AG08396 (cell line): ENCODE data around the gene SRPK2.

Source experiments
- DNase-seq: peaks from one replicate; pipeline ENCODE4 v3.0.0; 2012; ENCODE audit warnings: low spot score, mixed read lengths

SRPK2 gene

DNA sequence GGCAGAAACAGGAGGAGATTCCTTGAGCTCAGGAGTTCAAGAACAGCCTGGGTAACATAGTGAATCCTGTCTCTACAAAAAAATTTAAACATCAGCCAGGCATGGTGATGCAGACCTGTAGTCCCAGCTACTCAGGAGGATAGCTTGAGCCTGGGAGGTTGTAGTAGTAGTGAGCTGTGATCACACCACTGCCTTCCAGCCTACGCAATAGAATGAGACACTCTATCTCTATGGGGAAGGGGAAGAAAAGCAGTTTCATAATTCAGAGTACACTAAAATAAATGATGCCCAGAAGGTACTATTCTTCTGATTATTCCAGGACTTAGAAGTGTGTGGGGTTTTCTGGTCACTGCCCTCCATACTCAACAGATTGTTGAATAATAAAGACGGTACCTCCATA lies 197.4 kb downstream of the SRPK2 start:
- DNase-seq, result no peak

- peak; percentile 8 for DNase-seq
These were observed 198.7 kb downstream of the SRPK2 start for GRCh38 chr7:105189859-105190492.

DNA sequence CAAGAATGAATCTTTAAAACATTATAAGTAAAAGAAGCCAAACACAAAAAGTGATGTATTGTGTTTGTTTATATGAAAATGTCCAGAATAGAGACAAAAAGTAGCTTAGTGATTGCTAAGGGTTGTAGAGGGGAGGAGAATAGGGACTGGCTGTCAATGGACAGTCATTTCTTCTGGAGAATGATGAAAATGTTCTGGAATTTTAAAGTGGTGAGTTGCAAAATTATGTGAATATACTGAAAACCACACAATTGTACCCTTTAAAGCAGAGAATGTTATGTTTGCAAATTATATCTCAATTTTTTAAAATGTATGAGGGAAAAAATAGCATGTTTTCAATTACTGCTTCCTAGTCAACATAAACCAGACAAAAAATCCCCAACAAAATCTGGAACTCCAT lies 200.5 kb downstream of the SRPK2 start:
- DNase-seq, result peak; percentile 13

- no peak for DNase-seq
These were observed 201.2 kb downstream of the SRPK2 start for GRCh38 chr7:105187302-105188169.

- DNase-seq, result no peak
These were observed 203.3 kb downstream of the SRPK2 start for GRCh38 chr7:105185290-105186010.

- no peak for DNase-seq
These were observed 208.7 kb downstream of the SRPK2 start for GRCh38 chr7:105180002-105180401.

DNA sequence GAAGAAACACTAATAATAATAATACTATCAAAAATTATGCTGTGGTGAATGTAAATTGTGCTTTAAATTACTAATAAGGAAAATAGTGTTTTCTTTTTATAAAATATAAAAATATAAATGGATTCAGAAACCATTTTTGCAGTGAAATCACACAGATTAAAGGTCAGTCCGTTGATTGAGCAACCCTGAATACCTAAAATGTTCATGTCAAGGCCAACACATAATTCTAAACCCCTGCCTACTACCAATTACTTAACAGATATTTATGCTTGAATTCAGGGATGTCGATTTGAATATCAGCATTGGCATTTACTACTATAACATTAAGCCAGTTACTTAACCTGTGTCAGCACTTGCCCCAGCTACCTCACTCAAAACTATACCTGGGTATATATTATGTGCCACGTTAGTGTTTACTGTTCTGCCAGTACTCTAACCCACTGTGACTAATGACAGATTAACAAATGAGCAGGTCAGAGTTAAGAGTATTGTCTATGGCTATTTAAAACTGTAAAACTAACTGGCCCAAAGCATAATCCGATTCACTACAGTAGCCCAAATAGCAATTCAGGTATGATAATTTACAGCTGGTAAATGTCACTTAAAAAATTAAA lies 209.7 kb downstream of the SRPK2 start:
- no peak for DNase-seq

- DNase-seq, result no peak
These were observed 210.5 kb downstream of the SRPK2 start for GRCh38 chr7:105178177-105178576.

- DNase-seq, result no peak
These were observed 211.7 kb downstream of the SRPK2 start for GRCh38 chr7:105177026-105177425.

DNA sequence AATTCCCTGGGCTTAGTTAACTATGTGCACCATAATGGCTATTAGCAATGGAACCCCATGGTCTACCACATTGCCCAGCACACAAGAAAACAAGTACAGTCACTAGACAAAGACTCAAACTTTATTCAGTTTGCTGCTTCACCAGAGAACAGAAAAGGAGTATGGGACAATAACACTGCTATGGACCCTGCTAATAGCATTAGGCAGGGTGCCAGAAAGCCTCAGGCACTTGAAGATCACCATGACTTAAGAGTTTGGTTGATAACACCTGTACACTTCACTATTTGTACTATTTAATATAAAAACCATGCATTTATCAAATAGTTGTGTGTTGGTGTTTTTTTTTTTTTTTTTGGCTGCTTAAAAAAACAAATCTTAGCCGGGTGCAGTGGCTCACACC lies 215.1 kb downstream of the SRPK2 start:
- DNase-seq, result no peak

GRCh38 chr7:105164751-105165150 lies 224.0 kb downstream of the SRPK2 start:
- no peak for DNase-seq

DNA sequence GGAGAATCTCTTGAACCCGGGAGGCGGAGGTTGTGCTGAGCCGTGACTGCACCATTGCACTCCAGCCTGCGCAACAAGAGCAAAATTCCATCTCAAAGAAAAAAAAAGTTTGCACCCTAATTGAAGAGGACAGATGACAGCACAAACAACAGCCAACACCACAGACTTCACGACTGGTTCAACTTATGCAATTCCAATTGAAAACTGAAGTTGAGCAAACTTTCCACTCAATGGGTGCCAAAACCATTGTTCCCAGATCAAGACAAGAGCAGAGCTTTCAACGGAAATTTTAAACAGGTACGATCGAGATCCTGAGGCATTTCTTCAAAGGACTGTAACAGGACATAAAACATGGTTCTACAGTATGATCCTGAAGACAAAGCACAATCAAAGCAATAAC lies 225.0 kb downstream of the SRPK2 start:
- no peak for DNase-seq

GRCh38 chr7:105161366-105161765 lies 227.4 kb downstream of the SRPK2 start:
- no peak for DNase-seq

DNA sequence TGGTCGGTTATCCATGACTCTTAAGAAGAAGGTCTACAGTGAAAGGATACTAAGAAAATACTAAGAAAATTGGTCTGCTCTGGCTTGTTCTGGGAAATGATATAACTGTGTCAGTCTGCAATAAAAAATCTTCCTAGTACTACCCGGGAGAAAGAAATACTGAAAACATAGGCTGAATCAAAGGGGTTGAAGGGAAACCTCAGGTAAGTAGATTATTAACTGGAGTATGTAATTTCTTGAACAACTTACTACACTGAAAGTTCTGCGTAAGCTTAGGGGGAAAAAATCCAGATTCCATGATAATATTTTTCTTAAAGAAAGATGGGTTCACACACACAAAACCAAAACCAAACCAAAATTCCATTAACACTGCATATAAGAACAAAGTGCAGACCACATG lies 231.4 kb downstream of the SRPK2 start:
- DNase-seq, result no peak

GRCh38 chr7:105156731-105157130 lies 232.0 kb downstream of the SRPK2 start:
- DNase-seq, result no peak

DNA sequence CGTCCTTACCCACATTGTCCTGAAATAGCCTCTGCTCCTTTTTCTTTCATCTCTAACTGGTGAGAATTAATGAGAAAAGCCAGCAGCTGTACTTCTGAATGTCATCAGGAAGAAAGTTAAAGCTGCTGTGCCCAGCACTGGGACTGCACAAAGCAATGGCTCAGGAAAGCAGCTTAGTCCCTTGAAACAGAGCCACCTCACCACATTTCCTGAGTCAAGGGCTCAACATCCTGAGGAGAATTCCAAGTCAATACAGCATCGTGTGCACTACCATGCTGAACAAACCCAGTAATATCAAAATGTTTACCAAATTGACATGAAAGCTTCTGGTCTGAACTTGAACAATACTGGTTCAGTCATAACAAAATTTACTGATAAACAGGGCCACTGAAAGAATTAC lies 234.6 kb downstream of the SRPK2 start:
- DNase-seq, result no peak

DNA sequence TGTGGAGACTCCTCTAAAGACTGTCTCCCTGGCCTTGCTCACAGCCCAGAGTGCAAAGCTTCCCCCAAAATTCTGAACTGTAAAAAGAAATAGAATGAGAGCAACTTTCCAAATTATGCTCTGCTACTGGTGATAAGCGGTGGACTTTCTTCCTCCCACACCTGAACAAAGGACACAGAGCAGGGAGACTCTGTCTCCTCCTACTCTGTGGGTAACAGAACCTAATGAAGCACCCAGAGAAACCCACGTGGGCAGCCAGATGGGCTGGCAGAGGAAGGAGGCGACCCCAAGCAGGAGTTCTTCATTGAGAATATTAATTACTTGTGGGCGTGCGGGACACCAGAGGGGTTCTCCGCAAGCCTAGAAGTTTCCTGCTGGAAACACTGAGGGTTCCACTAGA lies 235.2 kb downstream of the SRPK2 start:
- no peak for DNase-seq

DNA sequence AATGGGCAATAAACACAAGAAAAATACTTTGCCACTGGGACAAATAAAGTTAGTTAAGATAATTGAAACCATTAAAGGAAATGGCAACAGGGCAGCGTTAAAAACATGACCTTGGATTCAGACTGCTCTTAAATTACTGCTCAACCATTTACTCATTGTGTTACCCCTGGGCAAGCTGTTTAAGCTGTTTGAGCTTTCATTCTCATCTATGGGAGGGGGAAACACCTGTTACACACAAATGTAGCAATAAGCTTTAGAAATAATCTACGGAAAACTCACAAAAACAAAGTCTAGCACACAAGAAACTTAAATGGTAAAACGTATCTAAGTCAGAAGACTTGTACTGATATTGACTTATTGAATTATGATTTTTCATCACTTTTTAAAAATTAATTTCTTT lies 237.6 kb downstream of the SRPK2 start:
- no peak for DNase-seq

GRCh38 chr7:105149827-105150226 lies 238.9 kb downstream of the SRPK2 start:
- DNase-seq, result peak; percentile 29

GRCh38 chr7:105141068-105141467 lies 247.7 kb downstream of the SRPK2 start:
- DNase-seq, result peak; percentile 29

GRCh38 chr7:105139381-105139780 lies 249.3 kb downstream of the SRPK2 start:
- DNase-seq, result no peak

GRCh38 chr7:105137898-105138297 lies 250.8 kb downstream of the SRPK2 start:
- no peak for DNase-seq

- DNase-seq, result peak; percentile 28
These were observed 252.5 kb downstream of the SRPK2 start for GRCh38 chr7:105136221-105136620.
